ENCODE measurements around the gene SERPINA4. TPM values are rescaled to one million over a fixed set of nuclear protein-coding genes. Genes with fewer than 3 reads are reported as not detected.

Gene SERPINA4
- total RNA-seq, 1 donor from 2014 or later: not detected

DNA sequence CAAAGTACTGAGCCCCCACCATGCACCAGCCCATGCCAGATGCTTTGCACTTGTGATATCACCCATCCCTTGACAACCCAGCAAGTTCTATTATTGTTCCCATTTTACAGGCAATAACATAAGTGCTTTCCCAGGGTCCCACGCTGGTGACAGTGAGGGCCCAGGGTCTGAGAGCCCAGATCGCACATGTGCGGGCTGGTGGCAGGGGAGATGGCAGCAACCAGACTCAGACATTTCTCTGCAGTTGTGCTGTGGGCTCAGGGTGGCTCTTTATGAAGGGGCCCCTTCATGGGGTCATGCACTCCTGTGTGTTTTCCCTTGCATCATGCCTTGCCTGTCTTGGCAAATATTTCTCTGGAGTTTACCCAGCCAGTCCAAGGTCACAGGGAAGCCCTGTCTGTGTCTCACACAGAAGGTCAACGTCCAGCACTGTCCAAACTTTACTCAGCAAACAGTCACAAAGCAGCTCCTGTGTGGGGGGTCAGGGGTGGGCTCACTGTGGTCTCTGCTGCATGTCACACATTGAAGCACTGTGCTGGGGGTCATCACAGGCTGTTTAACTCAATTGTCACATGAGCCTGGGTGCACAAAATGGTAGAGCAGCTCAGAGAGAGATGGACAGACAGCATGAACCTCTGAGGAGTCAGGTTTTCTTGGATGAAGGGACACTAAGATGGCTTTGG is 32.6 kb downstream of the SERPINA4 start:
- FAIRE-seq (no peak), DNase-seq (ENCODE audit: low read depth) (no peak)
- peaks cover 25% of the 10 kb centered on the region for H3K27me3 Mint-ChIP-seq (ENCODE audit: low read depth, unreplicated experiment)
- Histone ChIP-seq H3K36me3 (ENCODE audit: insufficient read depth, low read length) (no peaks in the 10 kb centered on the region), H3K9ac (ENCODE audit: low read length) (no peak overlapping the region), H3K79me2 (ENCODE audit: insufficient read depth, low read length) (no peaks in the 10 kb centered on the region), H3K9me3 (ENCODE audit: insufficient read depth, low read depth, low read length) (no peaks in the 10 kb centered on the region), H3K4me3 (ENCODE audit: insufficient read depth, low read depth, low read length) (no peak overlapping the region), H4K20me1 (ENCODE audit: insufficient read depth, low read length) (no peaks in the 10 kb centered on the region), H2AFZ (ENCODE audit: low read depth, low read length) (no peak overlapping the region), H3K4me2 (ENCODE audit: low read length) (no peak overlapping the region), H3K27ac (ENCODE audit: low read depth, low read length) (no peak overlapping the region), H3K4me1 (ENCODE audit: insufficient read depth, low read length) (peaks cover 6% of the 10 kb centered on the region), H3K27me3 (ENCODE audit: insufficient read depth, low read length) (no peaks in the 10 kb centered on the region)
- H3K27ac Mint-ChIP-seq (ENCODE audit: unreplicated experiment): no peak overlapping the region
- H3K4me1 Mint-ChIP-seq (ENCODE audit: low read depth, unreplicated experiment): peaks cover 5% of the 10 kb centered on the region
- peak overlapping the region; percentile 35 for H3K4me3 Mint-ChIP-seq (ENCODE audit: unreplicated experiment)
- peaks cover 5% of the 10 kb centered on the region for H3K9me3 Mint-ChIP-seq (ENCODE audit: unreplicated experiment)
- no peak for TF ChIP-seq EZH2 (IDR thresholded peaks at IDR 0.05; ENCODE audit: insufficient read depth, low read length)
- TF ChIP-seq, protein P1, sequence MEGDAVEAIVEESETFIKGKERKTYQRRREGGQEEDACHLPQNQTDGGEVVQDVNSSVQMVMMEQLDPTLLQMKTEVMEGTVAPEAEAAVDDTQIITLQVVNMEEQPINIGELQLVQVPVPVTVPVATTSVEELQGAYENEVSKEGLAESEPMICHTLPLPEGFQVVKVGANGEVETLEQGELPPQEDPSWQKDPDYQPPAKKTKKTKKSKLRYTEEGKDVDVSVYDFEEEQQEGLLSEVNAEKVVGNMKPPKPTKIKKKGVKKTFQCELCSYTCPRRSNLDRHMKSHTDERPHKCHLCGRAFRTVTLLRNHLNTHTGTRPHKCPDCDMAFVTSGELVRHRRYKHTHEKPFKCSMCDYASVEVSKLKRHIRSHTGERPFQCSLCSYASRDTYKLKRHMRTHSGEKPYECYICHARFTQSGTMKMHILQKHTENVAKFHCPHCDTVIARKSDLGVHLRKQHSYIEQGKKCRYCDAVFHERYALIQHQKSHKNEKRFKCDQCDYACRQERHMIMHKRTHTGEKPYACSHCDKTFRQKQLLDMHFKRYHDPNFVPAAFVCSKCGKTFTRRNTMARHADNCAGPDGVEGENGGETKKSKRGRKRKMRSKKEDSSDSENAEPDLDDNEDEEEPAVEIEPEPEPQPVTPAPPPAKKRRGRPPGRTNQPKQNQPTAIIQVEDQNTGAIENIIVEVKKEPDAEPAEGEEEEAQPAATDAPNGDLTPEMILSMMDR (IDR thresholded peaks at IDR 0.05; ENCODE audit: insufficient read depth, low read depth, low read length): no peak
- no peaks in the 10 kb centered on the region for H3K36me3 Mint-ChIP-seq (ENCODE audit: low read depth, unreplicated experiment)

DNA sequence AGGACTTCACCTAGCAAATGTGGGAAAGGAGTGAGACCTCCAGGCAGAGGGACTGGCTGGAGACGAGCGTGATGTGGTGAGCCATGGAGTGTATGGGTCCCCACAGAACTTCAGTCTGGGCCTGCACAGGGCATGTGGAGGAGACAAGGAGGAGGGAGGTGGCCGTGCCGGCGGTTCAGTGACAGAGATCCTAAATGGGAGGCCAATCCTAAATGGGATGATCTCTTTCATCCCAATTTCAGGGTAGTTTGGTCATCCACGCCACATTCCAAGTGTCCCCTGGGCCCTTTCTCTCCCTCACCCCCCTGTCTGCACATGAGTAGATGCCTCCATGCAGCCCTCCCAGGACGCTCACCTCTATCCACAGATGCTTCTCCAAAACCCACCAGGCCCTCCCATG is 33.2 kb downstream of the SERPINA4 start:
- H3K27ac ChIP-seq (ENCODE audit: low read depth, low read length): no peak overlapping the region
- no peaks in the 10 kb centered on the region for H3K9me3 ChIP-seq (ENCODE audit: insufficient read depth, low read depth, low read length)
- H3K4me3 Mint-ChIP-seq (ENCODE audit: unreplicated experiment): peak overlapping the region; percentile 35
- no peak for TF ChIP-seq EZH2 (IDR thresholded peaks at IDR 0.05; ENCODE audit: insufficient read depth, low read length)
- TF ChIP-seq, protein P1 (IDR thresholded peaks at IDR 0.05; ENCODE audit: insufficient read depth, low read depth, low read length): no peak
- H3K27me3 ChIP-seq (ENCODE audit: insufficient read depth, low read length): no peaks in the 10 kb centered on the region
- H3K4me1 ChIP-seq (ENCODE audit: insufficient read depth, low read length): peaks cover 11% of the 10 kb centered on the region
- peaks cover 11% of the 10 kb centered on the region for H3K4me1 Mint-ChIP-seq (ENCODE audit: low read depth, unreplicated experiment)
- no peak overlapping the region for H3K9ac ChIP-seq (ENCODE audit: low read length)
- no peak overlapping the region for H3K4me3 ChIP-seq (ENCODE audit: insufficient read depth, low read depth, low read length)
- H2AFZ ChIP-seq (ENCODE audit: low read depth, low read length): no peak overlapping the region
- H3K79me2 ChIP-seq (ENCODE audit: insufficient read depth, low read length): no peaks in the 10 kb centered on the region
- H3K27ac Mint-ChIP-seq (ENCODE audit: unreplicated experiment): no peak overlapping the region
- no peak for FAIRE-seq
- no peaks in the 10 kb centered on the region for H3K36me3 ChIP-seq (ENCODE audit: insufficient read depth, low read length)
- H3K36me3 Mint-ChIP-seq (ENCODE audit: low read depth, unreplicated experiment): no peaks in the 10 kb centered on the region
- H4K20me1 ChIP-seq (ENCODE audit: insufficient read depth, low read length): no peaks in the 10 kb centered on the region
- H3K4me2 ChIP-seq (ENCODE audit: low read length): no peak overlapping the region
- peaks cover 5% of the 10 kb centered on the region for H3K9me3 Mint-ChIP-seq (ENCODE audit: unreplicated experiment)
- H3K27me3 Mint-ChIP-seq (ENCODE audit: low read depth, unreplicated experiment): peaks cover 25% of the 10 kb centered on the region
- DNase-seq (ENCODE audit: low read depth): no peak

DNA sequence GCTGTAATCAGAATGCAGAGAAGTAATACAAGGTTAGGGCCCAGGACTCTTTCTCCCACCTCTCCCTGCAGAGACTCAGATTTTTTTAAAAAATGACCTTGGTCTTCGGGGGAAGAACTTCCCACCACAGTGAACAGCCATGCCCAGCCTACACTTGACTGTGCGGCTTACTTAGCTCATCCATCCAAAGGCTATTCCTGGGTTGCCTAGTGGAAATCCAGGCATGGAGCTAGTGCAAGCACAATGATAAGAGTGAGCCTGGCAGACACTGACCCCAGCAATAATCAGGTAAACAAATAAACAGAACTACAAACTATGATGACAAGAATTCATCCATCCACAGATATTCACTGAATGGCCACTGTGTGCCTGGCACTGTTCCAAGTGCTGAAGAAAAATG is 34.7 kb downstream of the SERPINA4 start:
- Histone ChIP-seq H3K36me3 (ENCODE audit: insufficient read depth, low read length) (no peaks in the 10 kb centered on the region), H3K4me1 (ENCODE audit: insufficient read depth, low read length) (peaks cover 25% of the 10 kb centered on the region), H3K4me3 (ENCODE audit: insufficient read depth, low read depth, low read length) (no peak overlapping the region), H3K79me2 (ENCODE audit: insufficient read depth, low read length) (no peaks in the 10 kb centered on the region), H3K27me3 (ENCODE audit: insufficient read depth, low read length) (no peaks in the 10 kb centered on the region), H4K20me1 (ENCODE audit: insufficient read depth, low read length) (no peaks in the 10 kb centered on the region), H3K9me3 (ENCODE audit: insufficient read depth, low read depth, low read length) (no peaks in the 10 kb centered on the region), H3K4me2 (ENCODE audit: low read length) (no peak overlapping the region), H3K27ac (ENCODE audit: low read depth, low read length) (no peak overlapping the region), H3K9ac (ENCODE audit: low read length) (no peak overlapping the region), H2AFZ (ENCODE audit: low read depth, low read length) (no peak overlapping the region)
- H3K9me3 Mint-ChIP-seq (ENCODE audit: unreplicated experiment): peaks cover 2% of the 10 kb centered on the region
- H3K4me1 Mint-ChIP-seq (ENCODE audit: low read depth, unreplicated experiment): peaks cover 23% of the 10 kb centered on the region
- peaks cover 21% of the 10 kb centered on the region for H3K27me3 Mint-ChIP-seq (ENCODE audit: low read depth, unreplicated experiment)
- H3K27ac Mint-ChIP-seq (ENCODE audit: unreplicated experiment): no peak overlapping the region
- no peak for TF ChIP-seq EZH2 (IDR thresholded peaks at IDR 0.05; ENCODE audit: insufficient read depth, low read length)
- TF ChIP-seq, protein P1 (IDR thresholded peaks at IDR 0.05; ENCODE audit: insufficient read depth, low read depth, low read length): no peak
- H3K4me3 Mint-ChIP-seq (ENCODE audit: unreplicated experiment): no peak overlapping the region
- no peak for FAIRE-seq
- no peak for DNase-seq (ENCODE audit: low read depth)
- no peaks in the 10 kb centered on the region for H3K36me3 Mint-ChIP-seq (ENCODE audit: low read depth, unreplicated experiment)

All from astrocyte (in vitro differentiated cells and primary cell).